Measurements from ENCODE around the gene RTN3.

RTN3 gene

GRCh38 chr11:63745304-63746170 is 64.2 kb downstream of the RTN3 start:
- no peak for TF ChIP-seq CTCF (IDR thresholded peaks at IDR 0.05; ENCODE audit: borderline replicate concordance, insufficient read depth, low read depth, low read length)
- H3K4me3 ChIP-seq (ENCODE audit: low read depth, low read length), result no peak overlapping the region

GRCh38 chr11:63747011-63747410 is 65.7 kb downstream of the RTN3 start:
- no peak overlapping the region for H3K4me3 ChIP-seq (ENCODE audit: low read depth, low read length)
- TF ChIP-seq CTCF (IDR thresholded peaks at IDR 0.05; ENCODE audit: borderline replicate concordance, insufficient read depth, low read depth, low read length), result no peak

- no peak overlapping the region for H3K4me3 ChIP-seq (ENCODE audit: low read depth, low read length)
- TF ChIP-seq CTCF (IDR thresholded peaks at IDR 0.05; ENCODE audit: borderline replicate concordance, insufficient read depth, low read depth, low read length), result no peak
Observed at GRCh38 chr11:63749624-63750023, 68.3 kb downstream of the RTN3 start.

- no peak overlapping the region for H3K4me3 ChIP-seq (ENCODE audit: low read depth, low read length)
- TF ChIP-seq CTCF (IDR thresholded peaks at IDR 0.05; ENCODE audit: borderline replicate concordance, insufficient read depth, low read depth, low read length), result no peak
Observed at GRCh38 chr11:63756919-63757761, 75.8 kb downstream of the RTN3 start.

GRCh38 chr11:63760487-63761079 is 79.3 kb downstream of the RTN3 start:
- TF ChIP-seq CTCF (IDR thresholded peaks at IDR 0.05; ENCODE audit: borderline replicate concordance, insufficient read depth, low read depth, low read length), result no peak
- H3K4me3 ChIP-seq (ENCODE audit: low read depth, low read length), result no peak overlapping the region

- no peak for TF ChIP-seq CTCF (IDR thresholded peaks at IDR 0.05; ENCODE audit: borderline replicate concordance, insufficient read depth, low read depth, low read length)
- no peak overlapping the region for H3K4me3 ChIP-seq (ENCODE audit: low read depth, low read length)
Observed at GRCh38 chr11:63761188-63761587, 79.9 kb downstream of the RTN3 start.
